ENCODE data around the gene CDC14B.

- TF ChIP-seq, protein P1, sequence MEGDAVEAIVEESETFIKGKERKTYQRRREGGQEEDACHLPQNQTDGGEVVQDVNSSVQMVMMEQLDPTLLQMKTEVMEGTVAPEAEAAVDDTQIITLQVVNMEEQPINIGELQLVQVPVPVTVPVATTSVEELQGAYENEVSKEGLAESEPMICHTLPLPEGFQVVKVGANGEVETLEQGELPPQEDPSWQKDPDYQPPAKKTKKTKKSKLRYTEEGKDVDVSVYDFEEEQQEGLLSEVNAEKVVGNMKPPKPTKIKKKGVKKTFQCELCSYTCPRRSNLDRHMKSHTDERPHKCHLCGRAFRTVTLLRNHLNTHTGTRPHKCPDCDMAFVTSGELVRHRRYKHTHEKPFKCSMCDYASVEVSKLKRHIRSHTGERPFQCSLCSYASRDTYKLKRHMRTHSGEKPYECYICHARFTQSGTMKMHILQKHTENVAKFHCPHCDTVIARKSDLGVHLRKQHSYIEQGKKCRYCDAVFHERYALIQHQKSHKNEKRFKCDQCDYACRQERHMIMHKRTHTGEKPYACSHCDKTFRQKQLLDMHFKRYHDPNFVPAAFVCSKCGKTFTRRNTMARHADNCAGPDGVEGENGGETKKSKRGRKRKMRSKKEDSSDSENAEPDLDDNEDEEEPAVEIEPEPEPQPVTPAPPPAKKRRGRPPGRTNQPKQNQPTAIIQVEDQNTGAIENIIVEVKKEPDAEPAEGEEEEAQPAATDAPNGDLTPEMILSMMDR (IDR thresholded peaks at IDR 0.05; ENCODE audit: insufficient read depth, low read length), result no peak
- no peak for TF ChIP-seq REST (IDR thresholded peaks at IDR 0.05; ENCODE audit: insufficient replicate concordance, low read depth)
- no peak for TF ChIP-seq POLR2AphosphoS5 (IDR thresholded peaks at IDR 0.05; ENCODE audit: low read depth)
Measured at GRCh38 chr9:96483197-96483596, 136.4 kb downstream of the CDC14B start.

All from HL-60 (cell line).